ENCODE results near the gene INPP5A. TPM values are rescaled to one million over a fixed set of nuclear protein-coding genes. Genes with fewer than 3 reads are reported as not detected.

The INPP5A gene
- total and polyA plus RNA-seq, 2 of the 13 experiments (the other 11 are each of a cell fraction or from before 2014, with no cell fraction given) = 17.5 to 37.9 TPM

DNA sequence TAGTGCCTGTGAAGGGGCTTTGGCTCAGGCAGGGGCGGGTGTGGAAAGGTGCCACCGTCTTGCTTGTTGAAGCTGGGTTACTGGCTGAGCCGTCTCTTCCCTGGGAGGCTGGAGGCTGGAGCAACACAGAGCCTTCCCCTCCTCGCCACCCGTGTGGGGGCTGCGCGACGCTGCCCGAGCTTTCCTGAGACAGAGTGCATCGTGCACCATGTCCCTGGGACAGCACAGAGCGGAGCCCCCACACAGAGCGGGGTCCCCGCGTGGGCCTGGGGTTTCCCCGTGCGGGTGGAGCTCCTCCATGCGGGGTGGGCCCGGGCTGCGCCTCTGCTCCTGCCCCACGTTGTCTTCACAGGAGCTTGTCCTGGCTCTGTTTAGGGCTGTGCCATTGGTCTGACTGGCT, 69.9 kb downstream of the INPP5A start:
- H3K9ac ChIP-seq (ENCODE audit: insufficient read depth, low read depth, low read length) = no peak overlapping the region
- ChIA-PET POLR2A (no interaction called here), CTCF (ENCODE audit: low intra/inter-chr PET ratio, low total read pairs) (no interaction called here)
- H2AFZ ChIP-seq (ENCODE audit: low read length) = no peak overlapping the region
- H4K20me1 ChIP-seq (ENCODE audit: insufficient read depth, low read length) = no peaks in the 10 kb centered on the region; the same call in 1 of the 2 replicates
- peaks cover 9% of the 10 kb centered on the region; the same call in 1 of the 2 replicates for H3K9me3 ChIP-seq (ENCODE audit: low read length)
- DNase-seq (ENCODE audit: low spot score) (no peak), FAIRE-seq (no peak), ATAC-seq (no peak)
- peaks cover 5% of the 10 kb centered on the region for H3K79me2 ChIP-seq (ENCODE audit: insufficient read depth, low read length)
- H3K4me2 ChIP-seq (ENCODE audit: low read depth, low read length) = no peak overlapping the region
- WGBS (ENCODE audit: low lambda C conversion rate) = 100% methylated on average over 7 of the region's 20 CpGs
- no peak overlapping the region for H3K27ac ChIP-seq (ENCODE audit: extremely low read length, insufficient read depth, low read length)
- no TSS peak for BruUV-seq (replicated peaks)
- intact Hi-C loops (cut with micrococcal nuclease; ENCODE audit: unreplicated experiment) = no loop called here
- H3K4me1 ChIP-seq (ENCODE audit: insufficient read depth, low read length) = 0 out of 2 replicates have a peak, but pooled peaks cover 6% of the 10 kb centered on the region
- no peak overlapping the region for H3K4me3 ChIP-seq (replicated peaks in 1 of 3; ENCODE audit: insufficient read depth in 1 of 3, low read depth in 2 of 3, low read length in 3 of 3)
- H3K27me3 ChIP-seq (ENCODE audit: control insufficient read depth in 1 of 2, insufficient read depth in 2 of 2, low read length in 2 of 2) = no peaks in the 10 kb centered on the region
- in situ Hi-C loops (cut with HindIII; ENCODE audit: extremely low pct_ligation_motif_present, low pct_unique_long_range_greater_than_20kb) = no loop called here
- no peaks in the 10 kb centered on the region for H3K36me3 ChIP-seq (replicated peaks in 1 of 2; ENCODE audit: control insufficient read depth in 1 of 2, insufficient read depth in 2 of 2, low read length in 2 of 2)
- no peak for TF ChIP-seq U2AF1 (optimal IDR thresholded peaks at IDR 0.05; ENCODE audit: low read depth, low read length)
- no peak for TF ChIP-seq ARID5B (CRISPR knock-in tag; IDR thresholded peaks at IDR 0.05)
- TF ChIP-seq, protein P1, sequence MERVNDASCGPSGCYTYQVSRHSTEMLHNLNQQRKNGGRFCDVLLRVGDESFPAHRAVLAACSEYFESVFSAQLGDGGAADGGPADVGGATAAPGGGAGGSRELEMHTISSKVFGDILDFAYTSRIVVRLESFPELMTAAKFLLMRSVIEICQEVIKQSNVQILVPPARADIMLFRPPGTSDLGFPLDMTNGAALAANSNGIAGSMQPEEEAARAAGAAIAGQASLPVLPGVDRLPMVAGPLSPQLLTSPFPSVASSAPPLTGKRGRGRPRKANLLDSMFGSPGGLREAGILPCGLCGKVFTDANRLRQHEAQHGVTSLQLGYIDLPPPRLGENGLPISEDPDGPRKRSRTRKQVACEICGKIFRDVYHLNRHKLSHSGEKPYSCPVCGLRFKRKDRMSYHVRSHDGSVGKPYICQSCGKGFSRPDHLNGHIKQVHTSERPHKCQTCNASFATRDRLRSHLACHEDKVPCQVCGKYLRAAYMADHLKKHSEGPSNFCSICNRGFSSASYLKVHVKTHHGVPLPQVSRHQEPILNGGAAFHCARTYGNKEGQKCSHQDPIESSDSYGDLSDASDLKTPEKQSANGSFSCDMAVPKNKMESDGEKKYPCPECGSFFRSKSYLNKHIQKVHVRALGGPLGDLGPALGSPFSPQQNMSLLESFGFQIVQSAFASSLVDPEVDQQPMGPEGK (CRISPR knock-in tag; IDR thresholded peaks at IDR 0.05) = no peak
- TF ChIP-seq CSRNP1 (CRISPR knock-in tag; IDR thresholded peaks at IDR 0.05) = no peak
- TF ChIP-seq ZNF720 (CRISPR knock-in tag; IDR thresholded peaks at IDR 0.05) = no peak
- TF ChIP-seq NFIC (IDR thresholded peaks at IDR 0.05; ENCODE audit: low read length) = no peak
- no peak for TF ChIP-seq ZNF75D (CRISPR knock-in tag; IDR thresholded peaks at IDR 0.05; ENCODE audit: borderline replicate concordance)
- TF ChIP-seq IKZF1 (IDR thresholded peaks at IDR 0.05) = no peak
- no peak for TF ChIP-seq NFRKB (IDR thresholded peaks at IDR 0.05)
- no peak for TF ChIP-seq ETV6 (CRISPR knock-in tag; conservative IDR thresholded peaks at IDR 0.05)
- no peak for TF ChIP-seq ELF4 (CRISPR knock-in tag; IDR thresholded peaks at IDR 0.05; ENCODE audit: borderline replicate concordance)
- no peak for TF ChIP-seq TEAD2 (CRISPR knock-in tag; IDR thresholded peaks at IDR 0.05)
- no peak for TF ChIP-seq KDM3A (CRISPR knock-in tag; IDR thresholded peaks at IDR 0.05; ENCODE audit: low read depth)
- no peak for TF ChIP-seq ZNF572 (CRISPR knock-in tag; IDR thresholded peaks at IDR 0.05)
- no peak for TF ChIP-seq TAF1 (CRISPR knock-in tag; IDR thresholded peaks at IDR 0.05)
- TF ChIP-seq ZGPAT (CRISPR knock-in tag; IDR thresholded peaks at IDR 0.05) = no peak

Data from HepG2 (cell line).